HepG2 (cell line): ENCODE results near the gene SPAG4.

Source experiments
- CERS6 ChIP-seq: sonication (generic); formaldehyde crosslinking; IDR thresholded peaks from 2 replicates; pipeline ENCODE4 v1.5.0; 2020; ENCODE audit warnings: missing genetic modification reagents
- CREM ChIP-seq, 2 experiments: sonication (generic) in 1 of 2; formaldehyde crosslinking in 1 of 2; IDR thresholded peaks; 2 replicates each; pipeline versions ENCODE4 v1.4.0 to v1.6.1; 2016 to 2020; ENCODE audit warnings: antibody characterized with exemption in 1 of 2, mild to moderate bottlenecking in 1 of 2, missing genetic modification reagents in 1 of 2
- HCFC1 ChIP-seq: fragments of 150-350 bp; IDR thresholded peaks from 2 replicates; pipeline ENCODE4 v1.6.1; 2014; ENCODE audit warnings: low read depth, low read length
- HMG20A ChIP-seq: IDR thresholded peaks from 2 replicates; pipeline ENCODE4 v1.6.1; 2016; ENCODE audit warnings: borderline replicate concordance
- NCOR1 ChIP-seq: fragments of 200-600 bp; sonication (generic); IDR thresholded peaks from 2 replicates; pipeline ENCODE4 v1.7.0; 2017; ENCODE audit warnings: antibody characterized with exemption, low read length, borderline replicate concordance
- SRSF1 ChIP-seq: fragments of 200-400 bp; formaldehyde crosslinking; optimal IDR thresholded peaks from 2 replicates; pipeline ENCODE3; 2017; ENCODE audit warnings: mild to moderate bottlenecking, low read depth, low read length, moderate library complexity
- TCF7L2 ChIP-seq: IDR thresholded peaks from 2 replicates; pipeline ENCODE4 v1.6.1; 2011; ENCODE audit warnings: mild to moderate bottlenecking, low read depth, low read length, moderate library complexity
- YY1 ChIP-seq: IDR thresholded peaks from 2 replicates; pipeline ENCODE4 v1.6.1; 2011; ENCODE audit warnings: low read length, low read depth, moderate library complexity, mild to moderate bottlenecking; ENCODE audit not compliant: insufficient read depth, insufficient replicate concordance
- ZBTB7A ChIP-seq: sonication (generic); formaldehyde crosslinking; IDR thresholded peaks from 2 replicates; pipeline ENCODE4 v1.8.0; 2022; ENCODE audit warnings: mild to moderate bottlenecking, missing genetic modification reagents
- ZNF292 ChIP-seq: sonication (generic); formaldehyde crosslinking; IDR thresholded peaks from 2 replicates; pipeline ENCODE4 v1.8.1; 2022; ENCODE audit warnings: mild to moderate bottlenecking, low read depth, missing genetic modification reagents, borderline replicate concordance
- TF ChIP-seq, protein P1 (sequence below): sonication (generic); formaldehyde crosslinking; IDR thresholded peaks from 2 replicates; pipeline ENCODE4 v1.4.0; 2020; ENCODE audit warnings: mild to moderate bottlenecking, missing genetic modification reagents
- TF ChIP-seq, protein P2 (sequence below): sonication (generic); formaldehyde crosslinking; IDR thresholded peaks from 2 replicates; pipeline ENCODE4 v1.8.1; 2023; ENCODE audit warnings: mild to moderate bottlenecking, missing genetic modification reagents, borderline replicate concordance

DNA sequence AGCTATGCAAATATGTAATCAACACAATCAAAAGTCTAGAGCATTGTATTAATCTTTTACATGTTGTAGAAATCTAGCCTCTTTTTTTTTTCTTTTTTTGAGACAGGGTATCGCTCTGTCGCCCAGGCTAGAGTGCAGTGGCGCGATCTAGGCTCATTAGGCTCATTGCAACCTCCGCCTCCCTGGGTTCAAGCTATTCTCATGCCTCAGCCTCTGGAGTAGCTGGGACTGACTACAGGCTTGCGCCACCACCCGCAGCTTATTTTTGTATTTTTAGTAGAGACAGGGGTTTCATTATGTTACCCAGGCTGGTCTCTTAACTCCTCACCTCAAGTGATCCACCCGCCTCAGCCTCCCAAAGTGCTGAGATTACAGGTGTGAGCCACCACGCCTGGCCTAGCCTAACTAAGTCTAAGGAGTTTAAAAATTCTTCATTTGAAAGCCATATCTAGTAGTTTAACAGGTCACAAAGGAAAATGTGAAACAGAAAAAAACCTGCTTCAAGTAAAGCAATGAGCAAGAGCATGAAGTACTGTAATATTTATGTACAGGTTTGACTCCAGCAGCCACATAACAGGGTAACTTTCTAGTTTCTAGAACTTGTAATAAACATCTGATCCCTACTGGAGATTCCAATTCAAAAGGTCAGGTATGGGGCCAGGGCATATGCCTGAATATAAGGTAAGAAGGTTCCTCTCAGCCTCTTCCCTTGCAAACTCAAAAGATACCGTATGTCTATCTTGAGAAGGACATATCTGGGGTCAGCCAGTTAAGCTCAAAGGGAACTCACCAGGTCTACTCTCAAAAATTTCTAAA, 44.7 kb downstream of the SPAG4 start:
- TF ChIP-seq TCF7L2 (no peak), ZBTB7A (CRISPR knock-in tag) (no peak), NCOR1 (no peak), YY1 (no peak), CERS6 (CRISPR knock-in tag) (no peak), CREM (IDR thresholded peaks at IDR 0.05) (no peak), CREM (CRISPR knock-in tag; IDR thresholded peaks at IDR 0.05) (no peak), SRSF1 (no peak), HMG20A (no peak), HCFC1 (no peak), ZNF292 (CRISPR knock-in tag) (no peak)
- TF ChIP-seq, protein P1, sequence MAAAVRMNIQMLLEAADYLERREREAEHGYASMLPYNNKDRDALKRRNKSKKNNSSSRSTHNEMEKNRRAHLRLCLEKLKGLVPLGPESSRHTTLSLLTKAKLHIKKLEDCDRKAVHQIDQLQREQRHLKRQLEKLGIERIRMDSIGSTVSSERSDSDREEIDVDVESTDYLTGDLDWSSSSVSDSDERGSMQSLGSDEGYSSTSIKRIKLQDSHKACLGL (CRISPR knock-in tag): no peak
- TF ChIP-seq, protein P2, sequence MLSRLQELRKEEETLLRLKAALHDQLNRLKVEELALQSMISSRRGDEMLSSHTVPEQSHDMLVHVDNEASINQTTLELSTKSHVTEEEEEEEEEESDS (CRISPR knock-in tag): no peak
